ENCODE data around the gene SEC61B.

SEC61B gene

DNA sequence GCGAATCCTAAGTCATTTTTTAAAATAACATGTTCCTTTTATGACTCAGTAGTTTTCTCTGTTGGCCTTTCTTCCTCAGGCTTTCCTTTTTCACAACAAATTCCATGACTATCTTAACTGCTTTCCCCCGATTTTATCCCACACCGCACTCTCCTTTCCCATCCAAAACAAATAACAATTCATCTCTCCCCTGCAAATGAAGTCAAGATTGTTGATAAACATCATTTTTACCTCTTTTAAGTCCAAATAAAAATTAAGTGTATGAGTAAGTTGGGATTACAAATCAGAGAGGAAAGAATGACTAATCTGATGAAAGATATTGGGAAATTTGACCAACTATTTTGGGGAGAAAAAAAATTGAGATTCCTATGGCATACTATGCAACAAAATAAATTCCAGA lies 47.3 kb downstream of the SEC61B start:
- DNase-seq (ENCODE audit: low spot score) (no peak), FAIRE-seq (no peak)

DNA sequence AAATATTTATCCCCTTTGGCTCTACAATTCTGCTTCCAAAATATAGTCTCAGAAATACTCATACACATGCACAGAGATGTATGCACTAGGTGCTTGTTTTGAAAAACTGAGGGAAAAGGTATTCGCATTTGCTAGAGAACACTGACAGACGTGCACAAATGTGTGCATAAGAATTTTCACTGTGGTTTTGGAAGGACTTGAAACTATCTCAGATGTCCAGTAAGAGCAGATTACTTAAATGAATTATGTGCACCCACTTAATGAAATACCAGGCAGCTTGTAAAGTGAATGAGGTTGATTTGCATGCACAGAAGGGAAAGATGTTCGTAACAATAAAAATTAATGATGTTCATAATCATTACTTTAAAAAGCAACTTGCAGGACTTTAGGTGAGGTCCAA lies 48.4 kb downstream of the SEC61B start:
- FAIRE-seq = no peak

DNA sequence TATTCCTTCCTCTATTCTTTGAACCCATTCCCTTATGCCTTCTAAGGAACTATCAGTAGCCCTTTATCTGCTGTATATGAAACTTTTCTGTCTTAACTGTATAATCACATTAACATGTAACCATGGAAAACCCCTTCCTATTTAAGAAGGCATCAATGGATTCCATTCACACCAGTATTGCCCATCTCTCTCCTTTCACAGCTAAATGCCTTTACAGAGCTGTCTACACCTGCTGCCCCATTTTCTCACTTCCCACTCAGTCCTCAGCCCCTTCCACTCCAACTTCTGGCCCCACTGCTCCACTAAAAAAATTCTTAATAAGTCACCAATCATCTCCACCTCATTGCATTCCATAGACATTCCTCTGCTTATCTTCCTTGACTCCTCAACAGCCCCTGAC lies 50.8 kb downstream of the SEC61B start:
- FAIRE-seq (no peak), DNase-seq (ENCODE audit: low spot score) (peak; percentile 37)

More for the DNA sequence above, 48.4 kb downstream of the SEC61B start:
- DNase-seq (ENCODE audit: low spot score) = no peak

DNA sequence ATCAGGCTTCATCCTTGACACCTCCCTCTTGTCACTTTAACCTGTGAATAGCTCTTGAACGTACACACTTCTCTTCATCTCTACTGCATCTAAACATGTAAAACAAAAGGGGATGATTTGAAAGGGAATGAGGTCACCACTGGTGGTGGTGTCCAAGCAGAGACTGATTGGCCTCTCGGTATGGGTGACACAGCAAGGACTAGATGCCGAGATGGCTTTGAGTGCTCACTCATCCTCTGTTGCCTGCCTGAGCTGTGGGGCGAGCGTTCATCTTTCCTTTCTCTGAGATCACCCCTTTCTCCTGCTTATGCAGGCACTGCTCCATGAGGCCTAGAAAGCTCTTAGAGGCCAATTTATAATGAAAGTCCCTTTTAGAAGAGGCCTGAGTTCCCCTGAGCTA lies 51.9 kb downstream of the SEC61B start:
- DNase-seq (ENCODE audit: low spot score) = no peak
- FAIRE-seq = no peak

DNA sequence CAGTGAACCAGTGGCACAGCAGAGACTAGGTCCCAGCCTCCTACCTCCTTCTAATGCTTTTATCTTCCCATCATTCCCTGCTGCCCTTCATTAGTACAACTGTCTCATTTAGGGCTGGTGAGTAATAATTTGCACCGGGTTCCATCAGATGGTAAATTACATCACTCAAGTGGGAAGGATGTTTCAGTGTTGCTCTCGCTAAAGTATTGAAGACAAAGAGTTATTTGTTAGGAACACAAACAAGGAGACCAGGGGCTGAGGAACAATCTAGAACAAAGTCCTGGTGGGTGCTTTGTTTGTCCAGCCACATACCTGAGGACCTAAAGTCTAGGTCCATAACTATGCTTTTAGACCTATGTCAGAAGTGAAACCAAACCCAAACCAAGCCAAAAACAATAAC lies 52.4 kb downstream of the SEC61B start:
- FAIRE-seq (no peak), DNase-seq (ENCODE audit: low spot score) (no peak)
